CD14-positive monocyte (primary cell): Measurements from ENCODE around the gene AKAP6. TPM values are rescaled to one million over a fixed set of nuclear protein-coding genes. Genes with fewer than 3 reads are reported as not detected.

Experiments
- DNase-seq, 3 donors: peaks; one replicate each; pipeline ENCODE4 v3.0.0-alpha.2; 2011 to 2022
- H2AFZ ChIP-seq: 2 replicates; pipeline ENCODE4 v1.6.0; 2012; ENCODE audit warnings: mild to moderate bottlenecking, low read depth, low read length, inconsistent platforms; ENCODE audit not compliant: insufficient read depth, poor library complexity, severe bottlenecking
- H3K27ac ChIP-seq, 2 donors: 1 replicate in 1 of 2; 2 replicates in 1 of 2; pipeline ENCODE4 v1.5.1; 2012 to 2013; ENCODE audit warnings: low read length in 2 of 2, control low read depth in 1 of 2, inconsistent platforms in 1 of 2, low read depth in 1 of 2, mild to moderate bottlenecking in 1 of 2
- H3K27me3 ChIP-seq, 2 donors: one replicate each; pipeline versions ENCODE4 v1.6.0 to v1.6.1; 2011 to 2013; ENCODE audit warnings: low read length in 2 of 2; ENCODE audit not compliant: control insufficient read depth in 2 of 2, insufficient read depth in 2 of 2
- H3K36me3 ChIP-seq, 2 donors: replicated peaks in 1 of 2; 1 replicate in 1 of 2; 2 replicates in 1 of 2; pipeline versions ENCODE4 v1.5.1 to v1.6.1; 2012 to 2013; ENCODE audit warnings: low read length in 2 of 2, control low read depth in 1 of 2, inconsistent platforms in 1 of 2, mild to moderate bottlenecking in 1 of 2; ENCODE audit not compliant: insufficient read depth in 2 of 2, control insufficient read depth in 1 of 2
- H3K4me1 ChIP-seq, 2 donors: 1 replicate in 1 of 2; 2 replicates in 1 of 2; pipeline versions ENCODE4 v1.5.1 to v1.6.1; 2012 to 2013; ENCODE audit warnings: low read length in 2 of 2, control low read depth in 1 of 2, inconsistent platforms in 1 of 2, mild to moderate bottlenecking in 1 of 2, moderate library complexity in 1 of 2; ENCODE audit not compliant: insufficient read depth in 2 of 2, control insufficient read depth in 1 of 2
- H3K4me2 ChIP-seq: replicated peaks from 2 replicates; pipeline ENCODE3; 2012; ENCODE audit warnings: low read length, moderate library complexity, mild to moderate bottlenecking; ENCODE audit not compliant: poor library complexity, severe bottlenecking; ENCODE audit errors: extremely low read depth
- H3K4me3 ChIP-seq, 3 experiments: fragments of 200-600 bp in 1 of 3; sonication (generic) in 1 of 3; replicated peaks in 1 of 3; 1 replicate in 2 of 3; 2 replicates in 1 of 3; pipeline ENCODE4 v1.5.1; 2011 to 2013; ENCODE audit warnings: low read length in 3 of 3, mild to moderate bottlenecking in 3 of 3, control low read depth in 2 of 3, low read depth in 2 of 3, inconsistent platforms in 1 of 3, moderate library complexity in 1 of 3
- H3K79me2 ChIP-seq: 2 replicates; pipeline ENCODE4 v1.6.0; 2012; ENCODE audit warnings: mild to moderate bottlenecking, control low read depth, inconsistent platforms, low read length, moderate library complexity; ENCODE audit not compliant: insufficient read depth
- H3K9ac ChIP-seq: 2 replicates; pipeline ENCODE4 v1.6.0; 2017; ENCODE audit warnings: low read length, mild to moderate bottlenecking; ENCODE audit not compliant: insufficient read depth, poor library complexity, severe bottlenecking
- H3K9me3 ChIP-seq, 2 donors: replicated peaks in 1 of 2; 1 replicate in 1 of 2; 2 replicates in 1 of 2; pipeline versions ENCODE4 v1.5.1 to v1.6.1; 2012 to 2013; ENCODE audit warnings: low read length in 2 of 2, control low read depth in 1 of 2; ENCODE audit not compliant: control insufficient read depth in 1 of 2, insufficient read depth in 1 of 2
- H4K20me1 ChIP-seq: 2 replicates; pipeline ENCODE4 v1.6.0; 2012; ENCODE audit warnings: mild to moderate bottlenecking, low read length, control low read depth, moderate library complexity; ENCODE audit not compliant: insufficient read depth
- H3K27ac Mint-ChIP-seq, 7 donors: one replicate each; pipeline ENCODE4 v1.8.0; 2020; ENCODE audit warnings: mild to moderate bottlenecking in 7 of 7, mixed read lengths in 7 of 7, moderate library complexity in 6 of 7, inconsistent platforms in 2 of 7
- H3K27me3 Mint-ChIP-seq, 3 donors: one replicate each; pipeline ENCODE4 v1.8.0; 2021 to 2022; ENCODE audit warnings: low read depth in 3 of 3, mild to moderate bottlenecking in 3 of 3, mixed read lengths in 3 of 3, moderate library complexity in 3 of 3, inconsistent platforms in 1 of 3
- H3K36me3 Mint-ChIP-seq, 2 donors: one replicate each; pipeline ENCODE4 v1.8.0; 2020; ENCODE audit warnings: mixed read lengths in 2 of 2, inconsistent platforms in 1 of 2, mild to moderate bottlenecking in 1 of 2
- H3K4me1 Mint-ChIP-seq: one replicate; pipeline ENCODE4 v1.8.0; 2020; ENCODE audit warnings: mild to moderate bottlenecking, mixed read lengths
- H3K4me3 Mint-ChIP-seq, 2 donors: one replicate each; pipeline ENCODE4 v1.8.0; 2020; ENCODE audit warnings: mild to moderate bottlenecking in 2 of 2, mixed read lengths in 2 of 2, moderate library complexity in 1 of 2
- H3K9me3 Mint-ChIP-seq, 7 donors: one replicate each; pipeline ENCODE4 v1.8.0; 2020 to 2022; ENCODE audit warnings: mixed read lengths in 7 of 7, mild to moderate bottlenecking in 6 of 7, moderate library complexity in 6 of 7, inconsistent platforms in 2 of 7
- CTCF ChIP-seq: fragments of 200-600 bp; IDR thresholded peaks from one replicate; pipeline ENCODE4 v1.8.0; 2022; ENCODE audit warnings: antibody characterized with exemption, mild to moderate bottlenecking
- whole genome bisulfite sequencing: methylation state at CpG from one replicate; pipeline ENCODE4 v1.1.5; 2013; ENCODE audit warnings: missing lambda C conversion rate; ENCODE audit not compliant: insufficient coverage; 5-methylcytosine and 5-hydroxymethylcytosine counted together
- intact Hi-C, 2 donors: fragments of 100-400 bp; cut with micrococcal nuclease; formaldehyde crosslinking; loops; one replicate each; pipeline versions ENCODE4 v1.15.0 to v1.15.1; 2023
- polyA plus RNA-seq, 3 donors: library from polyadenylated mRNA; depleted of rRNA in 1 of 3; unstranded in 2 of 3; stranded (reverse) in 1 of 3; fragments of 300-500 nt in 2 of 3; fragments of >200 nt in 1 of 3; fragmentation: Illumina TruSeq in 2 of 3; gene quantifications; 1 replicate in 2 of 3; 2 replicates in 1 of 3; pipeline ENCODE4 v1.2.3, GENCODE V29; 2012 to 2021

The AKAP6 gene
- polyA plus RNA-seq, 3 donors: not detected

- H3K9ac ChIP-seq: no peak overlapping the region
- no peaks in the 10 kb centered on the region for H3K9me3 ChIP-seq
- intact Hi-C loops: no loop called here
- peaks cover 0 to 3% (median 2%) of the 10 kb centered on the region in 7 donors for H3K9me3 Mint-ChIP-seq
- no peaks in the 10 kb centered on the region for H3K79me2 ChIP-seq
- H2AFZ ChIP-seq: no peak overlapping the region
- H3K27ac Mint-ChIP-seq: no peak overlapping the region
- no peak overlapping the region for H3K27ac ChIP-seq
- no peaks in the 10 kb centered on the region for H4K20me1 ChIP-seq
- no peak for DNase-seq
- H3K4me3 ChIP-seq: no peak overlapping the region
- no peak for TF ChIP-seq CTCF
- no peaks in the 10 kb centered on the region for H3K27me3 Mint-ChIP-seq
- H3K4me1 Mint-ChIP-seq: no peaks in the 10 kb centered on the region
- H3K27me3 ChIP-seq: no peaks in the 10 kb centered on the region
- H3K36me3 ChIP-seq: no peaks in the 10 kb centered on the region
- H3K36me3 Mint-ChIP-seq: no peaks in the 10 kb centered on the region
- H3K4me2 ChIP-seq: no peak overlapping the region
- 80% methylated on average over 1 of the region's 1 CpG for WGBS
- H3K4me3 Mint-ChIP-seq: no peak overlapping the region
- H3K4me1 ChIP-seq: no peaks in the 10 kb centered on the region
These were observed 78.0 kb downstream of the AKAP6 start for GRCh38 chr14:32407130-32407529.

- Histone ChIP-seq H3K27me3 (no peaks in the 10 kb centered on the region), H3K9me3 (no peaks in the 10 kb centered on the region), H2AFZ (no peak overlapping the region), H3K4me1 (no peaks in the 10 kb centered on the region), H3K4me2 (no peak overlapping the region), H3K79me2 (no peaks in the 10 kb centered on the region), H3K36me3 (no peaks in the 10 kb centered on the region), H3K4me3 (no peak overlapping the region), H3K27ac (no peak overlapping the region), H4K20me1 (no peaks in the 10 kb centered on the region), H3K9ac (no peak overlapping the region)
- no peak overlapping the region for H3K4me3 Mint-ChIP-seq
- no peak overlapping the region for H3K27ac Mint-ChIP-seq
- no peak for DNase-seq
- intact Hi-C loops: no loop called here
- H3K36me3 Mint-ChIP-seq: no peaks in the 10 kb centered on the region
- peaks cover 0 to 3% (median 0%) of the 10 kb centered on the region in 7 donors for H3K9me3 Mint-ChIP-seq
- WGBS: no CpG with 5 or more reads among the region's 3 CpGs
- no peaks in the 10 kb centered on the region for H3K27me3 Mint-ChIP-seq
- no peak for TF ChIP-seq CTCF
- no peaks in the 10 kb centered on the region for H3K4me1 Mint-ChIP-seq
These were observed 78.9 kb downstream of the AKAP6 start for GRCh38 chr14:32408018-32408417.
